Measurements from ENCODE around the gene SEMA6D.

Gene SEMA6D

GRCh38 chr15:47750030-47750739 lies 32.9 kb downstream of the SEMA6D start:
- no peaks in the 10 kb centered on the region for H3K27me3 ChIP-seq
- H3K36me3 ChIP-seq = no peaks in the 10 kb centered on the region
- TF ChIP-seq CTCF (IDR thresholded peaks at IDR 0.05) = no peak
- no peaks in the 10 kb centered on the region for H3K9me3 ChIP-seq
- H3K27ac ChIP-seq = no peak overlapping the region
- no peak overlapping the region for H3K4me3 ChIP-seq (ENCODE audit: low read depth in 1 of 2, low read length in 1 of 2)
- H3K4me1 ChIP-seq (ENCODE audit: control insufficient read depth in 1 of 2, insufficient read depth in 1 of 2, low read depth in 1 of 2, low read length in 1 of 2) = no peaks in the 10 kb centered on the region

- Histone ChIP-seq H3K4me1 (ENCODE audit: control insufficient read depth in 1 of 2, insufficient read depth in 1 of 2, low read depth in 1 of 2, low read length in 1 of 2) (no peaks in the 10 kb centered on the region), H3K4me3 (ENCODE audit: low read depth in 1 of 2, low read length in 1 of 2) (no peak overlapping the region), H3K9me3 (no peaks in the 10 kb centered on the region), H3K27me3 (no peaks in the 10 kb centered on the region), H3K36me3 (no peaks in the 10 kb centered on the region), H3K27ac (no peak overlapping the region)
- no peak for TF ChIP-seq CTCF (IDR thresholded peaks at IDR 0.05)
Observed at GRCh38 chr15:47750740-47751262, 33.5 kb downstream of the SEMA6D start.

- TF ChIP-seq CTCF (IDR thresholded peaks at IDR 0.05) = no peak
- Histone ChIP-seq H3K27me3 (no peaks in the 10 kb centered on the region), H3K36me3 (no peaks in the 10 kb centered on the region), H3K9me3 (no peaks in the 10 kb centered on the region), H3K4me3 (ENCODE audit: low read depth in 1 of 2, low read length in 1 of 2) (no peak overlapping the region), H3K4me1 (ENCODE audit: control insufficient read depth in 1 of 2, insufficient read depth in 1 of 2, low read depth in 1 of 2, low read length in 1 of 2) (no peaks in the 10 kb centered on the region), H3K27ac (no peak overlapping the region)
Observed at GRCh38 chr15:47753591-47753990, 36.3 kb downstream of the SEMA6D start.

GRCh38 chr15:47754312-47754711 lies 37.0 kb downstream of the SEMA6D start:
- no peaks in the 10 kb centered on the region for H3K9me3 ChIP-seq
- H3K27ac ChIP-seq = no peak overlapping the region
- no peak for TF ChIP-seq CTCF (IDR thresholded peaks at IDR 0.05)
- no peaks in the 10 kb centered on the region for H3K27me3 ChIP-seq
- H3K4me1 ChIP-seq (ENCODE audit: control insufficient read depth in 1 of 2, insufficient read depth in 1 of 2, low read depth in 1 of 2, low read length in 1 of 2) = no peaks in the 10 kb centered on the region
- no peak overlapping the region for H3K4me3 ChIP-seq (ENCODE audit: low read depth in 1 of 2, low read length in 1 of 2)
- H3K36me3 ChIP-seq = no peaks in the 10 kb centered on the region

GRCh38 chr15:47755941-47756340 lies 38.6 kb downstream of the SEMA6D start:
- no peaks in the 10 kb centered on the region for H3K4me1 ChIP-seq (ENCODE audit: control insufficient read depth in 1 of 2, insufficient read depth in 1 of 2, low read depth in 1 of 2, low read length in 1 of 2)
- no peak for TF ChIP-seq CTCF (IDR thresholded peaks at IDR 0.05)
- H3K9me3 ChIP-seq = no peaks in the 10 kb centered on the region
- H3K36me3 ChIP-seq = no peaks in the 10 kb centered on the region
- H3K4me3 ChIP-seq (ENCODE audit: low read depth in 1 of 2, low read length in 1 of 2) = no peak overlapping the region
- H3K27me3 ChIP-seq = no peaks in the 10 kb centered on the region
- no peak overlapping the region for H3K27ac ChIP-seq

Data from neutrophil (primary cell).